B cell (primary cell): Measurements from ENCODE around the gene CSF1.

Source experiments
- EZH2 ChIP-seq: IDR thresholded peaks from 2 replicates; pipeline ENCODE4 v1.6.1; 2012; ENCODE audit warnings: borderline replicate concordance, low read depth, mild to moderate bottlenecking, moderate library complexity, low read length; ENCODE audit not compliant: insufficient read depth, poor library complexity, severe bottlenecking
- TF ChIP-seq, protein P1 (sequence below): fragments of 200-600 bp; IDR thresholded peaks from one replicate; pipeline ENCODE4 v1.8.0; 2022; ENCODE audit warnings: antibody characterized with exemption, mild to moderate bottlenecking

DNA sequence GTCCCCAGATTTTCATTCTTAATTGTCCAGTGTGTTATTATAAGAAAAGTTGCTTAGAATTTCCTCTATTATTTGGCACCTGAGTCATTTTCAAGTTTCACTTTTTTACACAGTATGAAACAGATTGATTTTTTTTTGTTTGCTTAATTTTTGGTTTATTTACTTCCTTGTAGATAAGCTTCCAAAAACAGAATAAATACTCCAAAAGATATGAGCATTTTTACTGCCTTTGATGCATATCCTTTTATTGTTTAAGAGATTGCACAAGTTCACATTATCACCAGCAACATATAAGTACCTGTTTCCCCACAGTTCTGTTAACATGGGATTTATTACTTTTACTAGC lies 37.6 kb downstream of the CSF1 start:
- TF ChIP-seq, protein P1, sequence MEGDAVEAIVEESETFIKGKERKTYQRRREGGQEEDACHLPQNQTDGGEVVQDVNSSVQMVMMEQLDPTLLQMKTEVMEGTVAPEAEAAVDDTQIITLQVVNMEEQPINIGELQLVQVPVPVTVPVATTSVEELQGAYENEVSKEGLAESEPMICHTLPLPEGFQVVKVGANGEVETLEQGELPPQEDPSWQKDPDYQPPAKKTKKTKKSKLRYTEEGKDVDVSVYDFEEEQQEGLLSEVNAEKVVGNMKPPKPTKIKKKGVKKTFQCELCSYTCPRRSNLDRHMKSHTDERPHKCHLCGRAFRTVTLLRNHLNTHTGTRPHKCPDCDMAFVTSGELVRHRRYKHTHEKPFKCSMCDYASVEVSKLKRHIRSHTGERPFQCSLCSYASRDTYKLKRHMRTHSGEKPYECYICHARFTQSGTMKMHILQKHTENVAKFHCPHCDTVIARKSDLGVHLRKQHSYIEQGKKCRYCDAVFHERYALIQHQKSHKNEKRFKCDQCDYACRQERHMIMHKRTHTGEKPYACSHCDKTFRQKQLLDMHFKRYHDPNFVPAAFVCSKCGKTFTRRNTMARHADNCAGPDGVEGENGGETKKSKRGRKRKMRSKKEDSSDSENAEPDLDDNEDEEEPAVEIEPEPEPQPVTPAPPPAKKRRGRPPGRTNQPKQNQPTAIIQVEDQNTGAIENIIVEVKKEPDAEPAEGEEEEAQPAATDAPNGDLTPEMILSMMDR, result no peak
- no peak for TF ChIP-seq EZH2
